GM10847 (cell line): ENCODE results near the gene AKR1C4.

Experiments
- POLR2A ChIP-seq: IDR thresholded peaks from 2 replicates; pipeline ENCODE4 v1.6.1; 2011; ENCODE audit not compliant: insufficient read length; ENCODE audit errors: extremely low read depth

The AKR1C4 gene

DNA sequence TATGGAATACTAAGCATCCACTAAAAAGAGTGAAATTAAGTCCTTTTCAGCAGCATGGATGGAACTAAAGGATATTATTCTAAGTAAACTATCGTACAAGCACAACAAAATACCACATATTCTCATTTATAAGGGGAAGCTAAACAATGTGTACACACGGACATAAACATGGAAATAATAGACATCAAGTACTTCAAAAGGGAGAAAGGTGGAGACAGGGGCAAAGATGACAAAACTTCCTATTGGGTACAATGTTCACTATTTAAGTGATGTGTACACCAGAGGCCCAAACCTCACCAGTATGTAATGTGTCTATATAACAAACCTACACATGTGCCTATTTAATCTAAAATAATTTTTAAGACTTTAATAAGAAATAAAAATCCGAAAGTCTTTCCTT, 2.2 kb upstream of the AKR1C4 start:
- TF ChIP-seq POLR2A, result no peak

- TF ChIP-seq POLR2A, result no peak
Observed at GRCh38 chr10:5195727-5196374, 786 bp upstream of the AKR1C4 start.

DNA sequence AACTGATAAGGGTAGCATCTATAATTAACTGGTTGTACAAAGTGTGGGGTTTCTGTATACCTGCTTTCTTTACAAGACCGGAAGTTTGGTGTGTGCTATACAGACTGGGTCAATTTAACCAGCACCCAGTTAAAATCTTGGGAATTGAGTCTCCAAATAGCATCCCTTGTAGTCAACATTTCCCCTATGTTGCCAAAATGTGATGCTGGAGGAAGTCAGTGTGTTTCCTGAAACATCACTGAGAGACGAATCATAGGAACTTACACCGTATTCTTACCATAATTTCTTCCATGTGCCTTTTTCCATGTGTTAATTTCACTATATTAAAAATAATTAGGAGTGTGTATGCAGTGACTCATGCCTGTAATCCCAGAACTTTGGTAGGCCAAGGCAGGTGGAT, 1.7 kb downstream of the AKR1C4 start:
- TF ChIP-seq POLR2A, result no peak

DNA sequence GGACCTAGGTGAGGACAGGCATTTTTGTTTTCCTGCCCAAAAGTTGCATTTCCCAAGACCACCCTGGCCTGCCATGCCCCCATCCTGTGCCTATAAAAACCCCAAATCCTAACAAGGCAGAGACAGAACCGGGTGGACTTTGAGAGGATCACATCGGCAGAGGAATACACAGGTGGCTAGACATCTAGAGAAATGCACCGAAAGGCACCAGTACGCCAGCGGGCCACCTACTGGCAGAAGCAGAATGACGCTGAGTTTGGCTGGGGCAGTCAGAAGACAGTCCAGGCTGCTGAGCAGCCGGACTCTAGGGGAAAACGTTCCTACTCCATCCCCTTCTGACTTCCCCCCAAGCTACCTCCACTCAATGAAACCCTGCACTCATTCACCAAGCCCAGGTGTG, 2.8 kb downstream of the AKR1C4 start:
- TF ChIP-seq POLR2A, result no peak

- no peak for TF ChIP-seq POLR2A
Observed at GRCh38 chr10:5206799-5207198, 10.2 kb downstream of the AKR1C4 start.

DNA sequence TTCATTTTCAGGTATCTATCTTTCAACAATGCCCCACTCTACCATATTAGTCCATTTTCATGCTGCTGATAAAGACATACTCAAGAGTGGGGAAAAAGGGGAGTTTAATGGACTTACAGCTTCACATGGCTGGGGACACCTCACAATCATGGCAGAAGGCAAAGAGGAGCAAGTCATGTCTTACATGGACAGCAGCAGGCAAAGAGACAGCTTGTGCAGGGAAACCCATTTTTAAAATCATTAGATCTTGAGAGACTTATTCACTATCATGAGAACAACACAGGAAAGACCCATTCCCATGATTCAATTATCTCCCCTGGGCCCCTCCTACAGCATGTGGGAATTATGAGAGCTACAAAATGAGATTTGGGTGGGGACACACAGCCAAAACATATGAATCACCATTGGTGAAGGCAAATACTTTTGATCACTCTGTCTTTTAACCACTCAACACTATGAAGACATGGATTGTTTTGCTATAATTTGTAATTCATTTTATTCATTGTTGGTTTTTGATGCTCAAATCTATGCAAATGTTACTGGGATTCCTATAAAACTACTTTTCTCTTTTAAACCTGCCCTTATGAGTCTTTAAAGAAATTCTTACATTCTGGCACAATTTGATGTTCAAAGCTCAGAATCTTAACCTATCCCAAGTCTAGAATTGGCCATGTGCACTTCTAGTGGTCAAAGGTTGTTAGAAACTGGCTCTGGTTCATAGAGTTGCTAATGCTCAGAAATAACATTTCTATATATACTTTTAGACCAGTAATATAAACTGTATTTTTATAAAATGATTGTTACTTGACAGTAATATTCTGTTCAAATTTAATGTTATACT, 15.3 kb downstream of the AKR1C4 start:
- TF ChIP-seq POLR2A, result no peak

GRCh38 chr10:5216801-5217200, 20.2 kb downstream of the AKR1C4 start:
- TF ChIP-seq POLR2A, result no peak

GRCh38 chr10:5219262-5219661, 22.6 kb downstream of the AKR1C4 start:
- TF ChIP-seq POLR2A, result no peak

- TF ChIP-seq POLR2A, result no peak
Observed at GRCh38 chr10:5229019-5229418, 32.4 kb downstream of the AKR1C4 start.

DNA sequence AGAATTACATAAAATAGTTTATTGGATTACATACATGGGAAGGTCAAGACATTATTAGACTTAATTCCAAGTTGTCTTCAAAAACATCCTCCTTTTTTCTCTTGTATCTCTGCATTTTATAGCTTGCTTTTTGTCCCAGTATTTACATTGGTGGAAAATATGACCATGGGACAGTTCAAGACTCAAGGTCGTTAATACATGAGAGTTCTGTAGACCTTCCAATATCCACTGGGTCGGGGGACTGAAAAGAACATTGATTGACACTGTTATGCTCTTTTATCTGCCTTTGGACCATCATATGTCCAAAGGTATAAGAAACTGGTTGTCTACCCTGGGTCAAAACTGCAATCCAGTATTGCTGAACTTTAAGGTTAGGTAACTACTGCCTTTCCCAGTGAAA, 36.7 kb downstream of the AKR1C4 start:
- no peak for TF ChIP-seq POLR2A

GRCh38 chr10:5234106-5234860, 37.6 kb downstream of the AKR1C4 start:
- TF ChIP-seq POLR2A, result no peak

DNA sequence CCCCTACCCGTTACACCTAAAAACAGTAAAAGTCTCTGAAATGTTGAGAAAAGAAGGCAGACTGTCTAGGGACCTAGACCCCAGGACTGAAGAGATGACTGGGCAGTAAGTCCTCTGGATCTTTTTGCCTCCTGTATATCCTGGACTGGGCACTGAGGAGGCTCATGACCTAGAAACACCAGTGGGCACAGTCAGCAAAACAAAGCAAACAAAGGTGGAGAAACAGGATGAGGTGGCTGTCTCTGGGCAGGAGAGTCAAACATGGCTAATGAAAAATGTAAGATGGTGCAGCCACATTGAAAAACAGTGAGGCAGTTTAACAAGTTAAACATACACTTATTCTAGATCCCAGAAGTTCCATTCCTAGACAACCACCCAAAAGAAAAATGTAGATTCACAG, 45.9 kb downstream of the AKR1C4 start:
- TF ChIP-seq POLR2A, result no peak

GRCh38 chr10:5243521-5243987, 46.9 kb downstream of the AKR1C4 start:
- no peak for TF ChIP-seq POLR2A

DNA sequence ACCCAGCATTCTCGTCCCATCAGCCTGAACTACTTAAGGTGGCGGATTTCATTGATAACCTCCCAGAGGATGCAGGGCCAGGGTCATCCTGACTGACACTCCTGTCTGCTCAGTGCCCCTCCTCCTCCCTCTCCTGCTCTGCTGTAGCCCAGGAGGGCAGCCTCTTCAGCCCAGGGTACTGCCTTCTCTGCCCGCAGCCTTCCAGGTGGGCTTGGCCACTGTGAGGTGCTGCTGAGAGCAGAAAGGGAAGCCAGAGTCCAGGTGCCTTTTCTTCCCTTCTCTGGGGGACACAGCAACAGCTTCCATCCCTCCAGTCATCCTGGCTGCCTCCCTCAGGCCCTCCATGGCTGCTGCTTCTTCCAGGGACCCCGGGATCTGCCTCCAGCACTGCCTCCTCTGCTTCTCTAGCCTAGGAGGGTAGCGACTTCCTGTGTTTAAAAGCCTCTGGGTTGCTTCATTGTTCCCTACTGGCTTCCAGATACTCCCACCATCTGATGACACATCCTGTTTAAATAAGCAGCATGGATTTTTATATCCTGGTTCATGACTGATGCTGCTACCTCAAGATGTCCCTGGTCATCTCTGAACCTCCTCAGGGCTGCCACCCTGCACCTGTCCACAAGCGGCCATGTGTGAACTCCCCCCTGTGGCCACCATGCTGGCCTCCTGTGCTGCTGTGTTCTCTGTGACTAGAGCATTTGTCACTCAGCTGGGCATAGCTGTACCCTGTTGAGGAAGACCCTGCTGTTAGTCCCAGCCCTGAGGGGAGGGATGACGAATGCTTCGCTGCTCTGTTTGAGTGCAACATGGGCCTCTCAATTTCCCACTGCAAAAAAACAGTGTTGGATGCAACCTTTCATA, 55.8 kb downstream of the AKR1C4 start:
- no peak for TF ChIP-seq POLR2A

- TF ChIP-seq POLR2A, result no peak
Observed at GRCh38 chr10:5254488-5254887, 57.9 kb downstream of the AKR1C4 start.

- TF ChIP-seq POLR2A, result no peak
Observed at GRCh38 chr10:5259132-5259951, 62.7 kb downstream of the AKR1C4 start.
